IMR-90 (cell line): ENCODE measurements around the gene SPON1. TPM values are rescaled to one million over a fixed set of nuclear protein-coding genes. Genes with fewer than 3 reads are reported as not detected.
A peak's percentile ranks its signal among the peaks of the same experiment; 100 is the strongest.

Source experiments
- ATAC-seq: fragments of 200-7000 bp; cut with Tn5 transposase; 2 replicates; pipeline ENCODE4 v1.9.1; 2020; ENCODE audit warnings: low read depth, mild to moderate bottlenecking, moderate library complexity
- BruUV-seq: library from RNA; stranded (reverse); fragments of 400-500 nt; replicated peaks from 2 replicates; lab custom pipeline; 2021; lab: Mats Ljungman, UMichigan
- CTCF ChIA-PET: fragments of 300-600 bp; formaldehyde crosslinking; extraction: SDS; loops from one replicate; lab custom pipeline; 2021; ENCODE audit warnings: antibody characterized with exemption; lab: Yijun Ruan, JAX
- POLR2A ChIA-PET: fragments of 300-600 bp; sonication (Branson Sonifier 250); formaldehyde crosslinking; loops from one replicate; lab custom pipeline; 2022; ENCODE audit warnings: antibody characterized with exemption; ENCODE audit not compliant: unreplicated experiment; lab: Charles Lee
- DNase-seq: peaks from one replicate; pipeline ENCODE4 v3.0.0; 2013
- H2AFZ ChIP-seq: replicated peaks from 2 replicates; pipeline ENCODE3; 2013; ENCODE audit warnings: low read length, mild to moderate bottlenecking; ENCODE audit not compliant: poor library complexity
- H2AK5ac ChIP-seq: 2 replicates; pipeline ENCODE4 v1.6.1; 2013; ENCODE audit warnings: low read depth, low read length, inconsistent platforms
- H2AK9ac ChIP-seq: replicated peaks from 2 replicates; pipeline ENCODE3; 2013; ENCODE audit warnings: mild to moderate bottlenecking, low read depth, low read length, moderate library complexity; ENCODE audit not compliant: poor library complexity
- H2BK120ac ChIP-seq: 2 replicates; pipeline ENCODE4 v1.6.1; 2013; ENCODE audit warnings: low read depth, low read length, inconsistent platforms
- H2BK15ac ChIP-seq: 3 replicates; pipeline ENCODE4 v1.6.1; 2013; ENCODE audit warnings: low read depth, low read length, inconsistent platforms
- H2BK20ac ChIP-seq: 2 replicates; pipeline ENCODE4 v1.6.1; 2013; ENCODE audit warnings: low read depth, mild to moderate bottlenecking, inconsistent platforms, low read length, moderate library complexity
- H2BK5ac ChIP-seq: 2 replicates; pipeline ENCODE4 v1.6.1; 2013; ENCODE audit warnings: mild to moderate bottlenecking, low read depth, low read length, inconsistent platforms; ENCODE audit not compliant: poor library complexity, severe bottlenecking
- H3K14ac ChIP-seq: replicated peaks from 2 replicates; pipeline ENCODE4 v1.6.1; 2013; ENCODE audit warnings: low read depth, low read length, inconsistent platforms
- H3K18ac ChIP-seq: 2 replicates; pipeline ENCODE4 v1.6.1; 2013; ENCODE audit warnings: low read depth, low read length, control low read depth
- H3K23ac ChIP-seq: 2 replicates; pipeline ENCODE4 v1.6.1; 2013; ENCODE audit warnings: low read depth, low read length, inconsistent platforms
- H3K27ac ChIP-seq: 2 replicates; pipeline ENCODE4 v1.5.1; 2013; ENCODE audit warnings: mild to moderate bottlenecking, control low read depth, low read length; ENCODE audit not compliant: insufficient read depth
- H3K27me3 ChIP-seq: 2 replicates; pipeline ENCODE4 v1.6.1; 2013; ENCODE audit warnings: low read length; ENCODE audit not compliant: control insufficient read depth, insufficient read depth
- H3K36me3 ChIP-seq: 2 replicates; pipeline ENCODE4 v1.6.1; 2013; ENCODE audit warnings: low read length, mixed read lengths; ENCODE audit not compliant: control insufficient read depth, insufficient read depth
- H3K4ac ChIP-seq: 2 replicates; pipeline ENCODE4 v1.6.1; 2013; ENCODE audit warnings: low read depth, low read length, inconsistent platforms
- H3K4me1 ChIP-seq: 2 replicates; pipeline ENCODE4 v1.6.1; 2013; ENCODE audit warnings: low read length, mixed read lengths; ENCODE audit not compliant: control insufficient read depth, insufficient read depth
- H3K4me2 ChIP-seq: 2 replicates; pipeline ENCODE4 v1.6.1; 2013; ENCODE audit warnings: low read depth, mild to moderate bottlenecking, control low read depth, low read length, moderate library complexity
- H3K4me3 ChIP-seq: 2 replicates; pipeline ENCODE4 v1.5.1; 2013; ENCODE audit warnings: low read depth, mild to moderate bottlenecking, control low read depth, low read length, moderate library complexity; ENCODE audit not compliant: insufficient read depth
- H3K56ac ChIP-seq: 2 replicates; pipeline ENCODE4 v1.6.1; 2013; ENCODE audit warnings: low read length, inconsistent platforms; ENCODE audit not compliant: insufficient read depth; ENCODE audit errors: extremely low read depth
- H3K79me1 ChIP-seq, 2 experiments: 2 replicates each; pipeline ENCODE4 v1.6.1; 2013; ENCODE audit warnings: low read length in 2 of 2, inconsistent platforms in 1 of 2, low read depth in 1 of 2
- H3K9ac ChIP-seq: 2 replicates; pipeline ENCODE4 v1.6.1; 2013; ENCODE audit warnings: low read depth, low read length, control low read depth
- H3K9me1 ChIP-seq: 2 replicates; pipeline ENCODE4 v1.6.1; 2013; ENCODE audit warnings: low read length, inconsistent platforms; ENCODE audit not compliant: insufficient read depth
- H3K9me3 ChIP-seq: 2 replicates; pipeline ENCODE4 v1.6.1; 2013; ENCODE audit warnings: low read length; ENCODE audit not compliant: control insufficient read depth, insufficient read depth
- H4K20me1 ChIP-seq: 2 replicates; pipeline ENCODE4 v1.6.1; 2013; ENCODE audit warnings: low read length, inconsistent platforms; ENCODE audit not compliant: insufficient read depth
- H4K5ac ChIP-seq: 2 replicates; pipeline ENCODE4 v1.6.1; 2013; ENCODE audit warnings: mild to moderate bottlenecking, low read depth, low read length, control low read depth
- H4K8ac ChIP-seq, 2 experiments: 2 replicates each; pipeline ENCODE4 v1.6.1; 2013; ENCODE audit warnings: low read depth in 2 of 2, low read length in 2 of 2, control low read depth in 1 of 2, inconsistent platforms in 1 of 2
- H4K91ac ChIP-seq: 2 replicates; pipeline ENCODE4 v1.6.1; 2013; ENCODE audit warnings: low read depth, low read length, inconsistent platforms; ENCODE audit not compliant: insufficient read depth
- RAD21 ChIP-seq: IDR thresholded peaks from 2 replicates; pipeline ENCODE4 v1.6.1; 2012; ENCODE audit warnings: low read length, improper control_type of control experiment
- WGBS, 2 experiments: methylation state at CpG; one replicate each; pipeline versions ENCODE4 v1.1.5 to v1.1.7; 2013; ENCODE audit warnings: missing lambda C conversion rate in 2 of 2; ENCODE audit not compliant: insufficient read length in 1 of 2; ENCODE audit errors: extremely low coverage in 2 of 2; 5-methylcytosine and 5-hydroxymethylcytosine counted together
- dilution Hi-C: fragments of 300-500 bp; cut with HindIII; formaldehyde crosslinking; loops from one replicate; pipeline ENCODE4 v1.14.3; 2018; ENCODE audit warnings: low sequenced_read_pairs; ENCODE audit not compliant: unreplicated experiment
- in situ Hi-C: fragments of 300-500 bp; cut with MboI; formaldehyde crosslinking; loops from 3 replicates; pipeline ENCODE4 v1.14.3; 2019; ENCODE audit warnings: low sequenced_read_pairs, inconsistent platforms, mixed read lengths
- intact Hi-C: fragments of 100-400 bp; cut with micrococcal nuclease; formaldehyde crosslinking; loops from 2 replicates; pipeline ENCODE4 v1.10.0; 2022
- polyA plus RNA-seq, 3 experiments: library from polyadenylated mRNA; depleted of rRNA; stranded (reverse); fragments of >200 nt; gene quantifications; 2 replicates each; pipeline ENCODE4 v1.2.3, GENCODE V29; 2012; ENCODE audit warnings: low replicate concordance in 1 of 3
- total RNA-seq: library from RNA; depleted of rRNA; stranded (reverse); fragments of >200 nt; gene quantifications from 2 replicates; pipeline ENCODE4 v1.2.3, GENCODE V29; 2012
- TF ChIP-seq, protein P1 (sequence below): conservative IDR thresholded peaks from 2 replicates; pipeline ENCODE4 v1.5.1; 2012; ENCODE audit warnings: mild to moderate bottlenecking, low read depth, low read length, improper control_type of control experiment

The SPON1 gene
- total and polyA plus RNA-seq, 2 of the 4 experiments (the other 2 are of a cell fraction) = 0.62 to 0.72 TPM

DNA sequence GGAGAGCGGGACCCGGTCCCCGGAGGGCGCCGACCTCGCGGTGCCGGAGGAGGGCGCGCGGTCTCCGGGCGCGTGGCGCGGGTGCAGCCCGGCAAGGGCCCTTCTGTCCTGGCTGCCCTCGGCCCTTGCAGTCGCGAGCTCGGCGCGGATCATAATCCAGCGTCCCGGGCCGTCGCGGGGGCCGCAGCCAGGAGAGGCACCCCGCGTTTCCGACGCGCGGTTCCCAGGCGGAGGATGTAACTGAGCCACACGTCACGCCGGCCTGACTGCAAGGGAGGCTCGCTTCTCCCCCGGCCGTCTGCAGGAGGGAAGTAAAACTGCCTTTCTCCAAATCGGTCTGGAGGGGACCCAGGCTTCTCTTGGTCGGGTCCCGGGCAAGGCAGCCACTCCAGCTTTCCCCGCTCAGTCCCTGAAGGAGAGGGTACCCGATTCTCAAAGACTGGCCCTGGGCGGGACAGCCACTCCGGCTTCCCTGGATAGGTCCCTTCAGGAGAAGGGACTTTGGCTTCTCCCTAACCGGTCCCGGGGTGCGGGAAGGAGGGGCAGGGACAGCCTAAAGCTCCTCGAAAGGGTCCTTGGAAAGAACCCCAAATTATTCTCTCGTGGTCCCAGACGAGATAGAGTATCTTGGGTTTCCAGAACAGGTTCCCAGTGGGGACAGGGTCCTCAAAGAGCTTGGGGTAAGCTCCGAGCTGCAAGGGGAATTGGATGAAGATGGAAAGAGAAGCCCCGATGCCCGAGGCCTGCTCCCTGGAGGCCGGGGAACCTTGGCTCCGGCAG, 836 bp downstream of the SPON1 start:
- Histone ChIP-seq H4K91ac (no peak overlapping the region), H2BK20ac (no peak overlapping the region), H3K9me1 (no peaks in the 10 kb centered on the region), H2BK5ac (no peak overlapping the region), H3K4me1 (no peaks in the 10 kb centered on the region; the same call in 1 of the 2 replicates), H4K8ac (no peak overlapping the region), H3K9me3 (no peaks in the 10 kb centered on the region), H2AK9ac (no peak overlapping the region), H3K4me2 (peak overlapping the region; percentile 36; the same call in 1 of the 2 replicates), H3K14ac (no peak overlapping the region), H3K18ac (no peak overlapping the region), H2AFZ (peak overlapping the region; percentile 74), H3K56ac (no peak overlapping the region), H2BK120ac (no peak overlapping the region), H2AK5ac (no peak overlapping the region), H3K23ac (no peak overlapping the region), H3K9ac (no peak overlapping the region), H3K4ac (no peak overlapping the region), H3K36me3 (no peaks in the 10 kb centered on the region), H3K27me3 (peaks cover 84% of the 10 kb centered on the region), H3K27ac (no peak overlapping the region), H3K79me1 (no peaks in the 10 kb centered on the region), H4K20me1 (no peaks in the 10 kb centered on the region), H4K5ac (no peak overlapping the region), H2BK15ac (no peak overlapping the region), H3K4me3 (peak overlapping the region; percentile 16; the same call in 1 of the 2 replicates)
- ChIA-PET CTCF (interaction anchor here (1.2 kb wide), 1 partner anchor 12 kb away, joined by 4 read pairs; no protein-coding TSS in a partner anchor), POLR2A (no interaction called here)
- TF ChIP-seq, protein P1, sequence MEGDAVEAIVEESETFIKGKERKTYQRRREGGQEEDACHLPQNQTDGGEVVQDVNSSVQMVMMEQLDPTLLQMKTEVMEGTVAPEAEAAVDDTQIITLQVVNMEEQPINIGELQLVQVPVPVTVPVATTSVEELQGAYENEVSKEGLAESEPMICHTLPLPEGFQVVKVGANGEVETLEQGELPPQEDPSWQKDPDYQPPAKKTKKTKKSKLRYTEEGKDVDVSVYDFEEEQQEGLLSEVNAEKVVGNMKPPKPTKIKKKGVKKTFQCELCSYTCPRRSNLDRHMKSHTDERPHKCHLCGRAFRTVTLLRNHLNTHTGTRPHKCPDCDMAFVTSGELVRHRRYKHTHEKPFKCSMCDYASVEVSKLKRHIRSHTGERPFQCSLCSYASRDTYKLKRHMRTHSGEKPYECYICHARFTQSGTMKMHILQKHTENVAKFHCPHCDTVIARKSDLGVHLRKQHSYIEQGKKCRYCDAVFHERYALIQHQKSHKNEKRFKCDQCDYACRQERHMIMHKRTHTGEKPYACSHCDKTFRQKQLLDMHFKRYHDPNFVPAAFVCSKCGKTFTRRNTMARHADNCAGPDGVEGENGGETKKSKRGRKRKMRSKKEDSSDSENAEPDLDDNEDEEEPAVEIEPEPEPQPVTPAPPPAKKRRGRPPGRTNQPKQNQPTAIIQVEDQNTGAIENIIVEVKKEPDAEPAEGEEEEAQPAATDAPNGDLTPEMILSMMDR = 0 out of 2 replicates have a peak, but pooled peaks have one; percentile 1
- no peak for TF ChIP-seq RAD21
- dilution Hi-C loops (no loop called here), in situ Hi-C loops (loop anchor here (5.0 kb wide), 1 partner anchor 184 kb away; no protein-coding TSS in a partner anchor), intact Hi-C loops (no loop called here)
- ATAC-seq = peak; percentile 59
- DNase-seq = peak; percentile 17
- no TSS peak for BruUV-seq
- 4% methylated on average over 36 of the region's 60 CpGs; no CpG with 5 or more reads in 1 of the 2 experiments for WGBS, 2 experiments
